HEK293T (cell line): Measurements from ENCODE around the gene RAET1G.
A peak's percentile ranks its signal among the peaks of the same experiment; 100 is the strongest.
"Not testable (repeated sequence)": the region's sequence is repeated elsewhere in the genome, so short reads cannot be mapped to it uniquely, and the experiment has no call there.

Source experiments
- CTCF ChIA-PET: fragments of 350-600 bp; formaldehyde crosslinking; extraction: SDS; loops from one replicate; lab custom pipeline; 2021; ENCODE audit warnings: antibody characterized with exemption, inconsistent platforms; lab: Yijun Ruan, JAX
- POLR2A ChIA-PET: fragments of 350-600 bp; formaldehyde crosslinking; extraction: SDS; loops from one replicate; lab custom pipeline; 2020; ENCODE audit warnings: antibody characterized with exemption, inconsistent platforms; lab: Yijun Ruan, JAX
- DNase-seq: peaks from one replicate; pipeline ENCODE4 v3.0.0; 2012; ENCODE audit warnings: mixed read lengths; ENCODE audit errors: extremely low spot score
- ARNT ChIP-seq: fragments of 450-650 bp; IDR thresholded peaks from 2 replicates; pipeline ENCODE4 v1.6.1; 2017; ENCODE audit warnings: mild to moderate bottlenecking
- CTBP1 ChIP-seq: fragments of 450-650 bp; IDR thresholded peaks from 2 replicates; pipeline ENCODE4 v1.6.1; 2016; ENCODE audit warnings: borderline replicate concordance
- FOXA1 ChIP-seq: fragments of 450-650 bp; IDR thresholded peaks from 2 replicates; pipeline ENCODE4 v1.6.1; 2016; ENCODE audit warnings: mild to moderate bottlenecking
- FOXK2 ChIP-seq: fragments of 450-650 bp; IDR thresholded peaks from 2 replicates; pipeline ENCODE4 v1.6.1; 2016; ENCODE audit warnings: mild to moderate bottlenecking
- FOXM1 ChIP-seq: fragments of 450-650 bp; IDR thresholded peaks from 2 replicates; pipeline ENCODE4 v1.6.1; 2017; ENCODE audit warnings: mild to moderate bottlenecking, borderline replicate concordance
- L3MBTL2 ChIP-seq: fragments of 450-650 bp; conservative IDR thresholded peaks from 2 replicates; pipeline ENCODE4 v1.6.1; 2016; ENCODE audit warnings: mild to moderate bottlenecking
- LEF1 ChIP-seq: fragments of 450-650 bp; IDR thresholded peaks from 2 replicates; pipeline ENCODE4 v1.6.1; 2017; ENCODE audit warnings: mild to moderate bottlenecking, borderline replicate concordance
- NFRKB ChIP-seq: fragments of 450-650 bp; IDR thresholded peaks from 2 replicates; pipeline ENCODE4 v1.6.1; 2016; ENCODE audit warnings: mild to moderate bottlenecking, moderate library complexity
- SP1 ChIP-seq: fragments of 450-650 bp; IDR thresholded peaks from 2 replicates; pipeline ENCODE4 v1.6.1; 2017
- TARDBP ChIP-seq: fragments of 450-650 bp; IDR thresholded peaks from 2 replicates; pipeline ENCODE4 v1.6.1; 2016
- ZNF384 ChIP-seq: fragments of 450-650 bp; IDR thresholded peaks from 2 replicates; pipeline ENCODE4 v1.6.1; 2016
- TF ChIP-seq, protein P1 (sequence below): fragments of 450-650 bp; IDR thresholded peaks from 2 replicates; pipeline ENCODE4 v1.6.1; 2016

RAET1G gene

DNA sequence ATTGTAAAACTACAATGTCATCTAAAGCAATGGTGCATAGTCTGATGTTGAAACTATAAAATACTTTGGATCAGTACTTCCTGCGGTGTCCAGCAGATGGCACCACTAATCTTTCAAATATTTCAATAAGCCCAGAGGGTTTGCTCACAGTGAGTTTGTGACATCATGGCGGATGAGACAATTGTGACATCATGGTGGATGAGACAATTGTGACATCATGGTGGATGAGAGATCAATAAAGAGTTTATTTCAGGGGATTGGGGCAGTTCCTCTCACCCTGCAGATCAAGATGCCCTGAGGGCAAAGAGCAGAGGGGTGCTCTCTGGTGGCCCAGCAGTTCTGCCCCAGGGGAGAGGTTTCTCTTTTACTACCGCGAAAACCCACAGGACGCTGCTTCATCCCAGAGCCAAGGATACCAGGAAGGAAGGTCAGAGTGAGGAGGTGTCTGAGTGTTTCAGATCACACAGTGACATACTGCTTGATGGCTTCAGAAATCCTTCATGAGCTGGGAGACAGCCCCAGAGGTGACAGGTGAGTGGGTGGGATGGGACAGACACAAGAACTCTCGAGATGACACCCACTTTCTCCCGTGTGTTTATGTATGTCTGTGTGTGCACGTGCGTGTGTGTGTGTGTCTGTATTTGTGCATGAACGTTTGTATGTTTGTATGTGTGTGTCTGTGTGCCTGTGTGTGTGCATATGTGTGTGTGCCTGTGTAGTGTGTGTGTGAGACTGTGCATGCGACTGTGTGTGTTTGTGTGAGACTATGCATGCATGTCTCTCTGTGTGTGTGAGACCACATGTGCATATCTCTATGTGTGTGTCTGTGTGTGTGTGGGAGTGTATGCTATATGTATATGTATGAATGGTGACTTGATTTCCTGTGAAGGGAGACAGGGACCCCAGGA is 11.6 kb upstream of the RAET1G start:
- peak; percentile 70 for DNase-seq
- TF ChIP-seq TARDBP (peak; percentile 97), FOXK2 (no peak), ZNF384 (no peak), CTBP1 (no peak), SP1 (no peak)
- ChIA-PET CTCF (interaction anchor here (1.0 kb wide), 1 partner anchor 82 kb away, joined by 3 read pairs; no protein-coding TSS in a partner anchor), POLR2A (interaction anchor here (0.7 kb wide), 1 partner anchor 82 kb away, joined by 3 read pairs; no protein-coding TSS in a partner anchor)

DNA sequence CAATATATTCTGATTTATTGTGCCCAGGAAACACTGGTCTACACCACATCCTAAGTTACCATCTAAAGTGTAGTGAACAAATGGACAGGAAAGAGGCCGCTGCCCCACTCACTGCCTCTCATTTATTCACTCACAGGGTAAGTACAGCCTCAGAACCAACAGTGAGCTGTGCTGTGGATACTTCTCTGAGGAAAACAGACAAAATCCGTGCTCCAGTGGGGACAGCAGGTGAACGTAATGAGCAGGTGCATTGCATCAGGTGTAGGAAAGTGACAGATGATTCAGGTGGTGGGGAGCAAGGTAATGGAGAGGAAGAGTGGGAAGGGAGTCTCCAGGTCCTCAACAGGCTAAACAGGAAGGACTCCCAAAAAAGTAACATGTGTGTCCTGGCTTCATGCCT is 10.5 kb upstream of the RAET1G start:
- DNase-seq: no peak
- TF ChIP-seq FOXK2: no peak
- ChIA-PET POLR2A (no interaction called here), CTCF (no interaction called here)

DNA sequence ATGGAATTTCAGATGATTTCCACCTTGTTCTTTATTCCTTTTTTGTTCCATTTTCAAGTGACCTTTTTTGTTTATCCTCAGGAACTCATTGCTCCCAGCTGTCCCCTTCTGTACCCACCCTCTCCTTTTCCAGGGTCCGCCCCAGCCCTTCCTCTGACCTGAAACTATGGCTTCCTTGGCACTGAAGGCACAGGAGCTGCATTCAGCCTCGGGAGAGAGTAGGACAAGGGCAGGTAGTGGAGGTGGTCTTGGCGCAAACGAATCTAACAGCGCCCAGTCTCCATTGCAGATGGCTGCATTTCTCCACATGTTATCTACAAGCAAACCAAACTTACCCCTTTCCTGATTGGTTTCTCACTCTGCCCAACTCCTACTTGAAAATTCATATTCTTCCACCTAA is 10.1 kb upstream of the RAET1G start:
- ChIA-PET POLR2A (no interaction called here), CTCF (interaction anchor here (0.5 kb wide), 1 partner anchor 132 kb away, joined by 3 read pairs; no protein-coding TSS in a partner anchor)
- DNase-seq: no peak
- no peak for TF ChIP-seq FOXA1
- no peak for TF ChIP-seq FOXK2
- TF ChIP-seq NFRKB: no peak

DNA sequence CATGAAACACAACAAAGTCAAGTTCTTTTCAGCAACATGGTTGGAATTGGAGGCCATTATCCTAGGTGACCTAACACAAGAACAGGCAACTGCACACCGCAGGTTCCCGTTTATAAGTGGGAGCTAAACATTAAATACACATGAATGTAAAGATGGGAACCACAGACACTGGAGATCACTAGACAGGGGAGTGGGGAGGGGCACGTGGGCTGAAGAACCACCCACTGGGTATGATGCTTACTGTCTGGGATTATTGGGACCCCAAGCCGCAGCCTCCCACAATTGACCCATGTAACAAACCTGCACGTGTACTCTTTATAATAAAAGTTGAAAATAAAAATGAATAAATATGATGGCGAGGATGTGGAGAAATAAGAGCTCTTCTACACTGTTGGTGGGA is 8.6 kb upstream of the RAET1G start:
- ChIA-PET POLR2A (no interaction called here), CTCF (interaction anchor here (0.9 kb wide), 1 partner anchor 85 kb away, joined by 3 read pairs; no protein-coding TSS in a partner anchor)
- TF ChIP-seq, protein P1, sequence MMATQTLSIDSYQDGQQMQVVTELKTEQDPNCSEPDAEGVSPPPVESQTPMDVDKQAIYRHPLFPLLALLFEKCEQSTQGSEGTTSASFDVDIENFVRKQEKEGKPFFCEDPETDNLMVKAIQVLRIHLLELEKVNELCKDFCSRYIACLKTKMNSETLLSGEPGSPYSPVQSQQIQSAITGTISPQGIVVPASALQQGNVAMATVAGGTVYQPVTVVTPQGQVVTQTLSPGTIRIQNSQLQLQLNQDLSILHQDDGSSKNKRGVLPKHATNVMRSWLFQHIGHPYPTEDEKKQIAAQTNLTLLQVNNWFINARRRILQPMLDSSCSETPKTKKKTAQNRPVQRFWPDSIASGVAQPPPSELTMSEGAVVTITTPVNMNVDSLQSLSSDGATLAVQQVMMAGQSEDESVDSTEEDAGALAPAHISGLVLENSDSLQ: no peak
- no peak for DNase-seq

DNA sequence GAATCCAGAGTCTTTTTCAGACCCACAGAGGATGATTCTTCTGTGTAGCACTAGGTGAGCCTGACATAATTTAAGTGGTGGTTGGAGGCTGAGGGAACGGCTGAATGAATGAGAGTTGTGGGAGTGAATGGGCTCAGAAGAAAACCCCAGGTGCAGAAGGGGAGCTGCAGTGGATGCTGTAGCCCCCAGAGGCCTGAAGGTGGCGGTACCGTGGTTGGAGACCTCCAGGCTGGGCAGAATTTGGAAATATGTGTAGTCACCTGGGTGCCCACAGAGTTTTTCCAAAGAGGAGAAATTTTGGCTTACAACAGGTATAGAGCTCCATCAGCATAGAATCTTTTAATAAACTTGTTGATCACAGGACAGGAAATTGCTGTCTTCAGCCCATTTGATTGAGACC is 6.5 kb upstream of the RAET1G start:
- TF ChIP-seq, protein P1: no peak
- peak; percentile 54 for DNase-seq
- ChIA-PET CTCF (interaction anchor here (0.5 kb wide), 1 partner anchor 489 kb away, joined by 3 read pairs; no protein-coding TSS in a partner anchor), POLR2A (no interaction called here)

DNA sequence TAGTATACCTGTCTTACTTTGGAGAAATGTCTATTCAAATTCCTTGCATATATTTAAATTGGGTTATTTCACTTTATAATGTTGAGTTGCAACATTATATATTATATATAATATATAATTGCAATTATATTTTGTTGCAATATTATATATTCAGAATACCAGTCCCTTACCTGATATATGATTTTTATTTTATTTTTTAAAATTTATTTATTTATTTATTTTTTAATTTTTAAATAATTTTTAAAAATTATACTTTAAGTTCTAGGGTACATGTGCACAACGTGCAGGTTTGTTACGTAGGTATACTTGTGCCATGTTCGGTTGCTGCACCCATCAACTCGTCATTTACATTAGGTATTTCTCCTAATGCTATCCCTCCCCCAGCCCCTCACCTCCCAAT is 4.1 kb upstream of the RAET1G start:
- DNase-seq, CTCF ChIA-PET, POLR2A ChIA-PET: not testable (repeated sequence)

DNA sequence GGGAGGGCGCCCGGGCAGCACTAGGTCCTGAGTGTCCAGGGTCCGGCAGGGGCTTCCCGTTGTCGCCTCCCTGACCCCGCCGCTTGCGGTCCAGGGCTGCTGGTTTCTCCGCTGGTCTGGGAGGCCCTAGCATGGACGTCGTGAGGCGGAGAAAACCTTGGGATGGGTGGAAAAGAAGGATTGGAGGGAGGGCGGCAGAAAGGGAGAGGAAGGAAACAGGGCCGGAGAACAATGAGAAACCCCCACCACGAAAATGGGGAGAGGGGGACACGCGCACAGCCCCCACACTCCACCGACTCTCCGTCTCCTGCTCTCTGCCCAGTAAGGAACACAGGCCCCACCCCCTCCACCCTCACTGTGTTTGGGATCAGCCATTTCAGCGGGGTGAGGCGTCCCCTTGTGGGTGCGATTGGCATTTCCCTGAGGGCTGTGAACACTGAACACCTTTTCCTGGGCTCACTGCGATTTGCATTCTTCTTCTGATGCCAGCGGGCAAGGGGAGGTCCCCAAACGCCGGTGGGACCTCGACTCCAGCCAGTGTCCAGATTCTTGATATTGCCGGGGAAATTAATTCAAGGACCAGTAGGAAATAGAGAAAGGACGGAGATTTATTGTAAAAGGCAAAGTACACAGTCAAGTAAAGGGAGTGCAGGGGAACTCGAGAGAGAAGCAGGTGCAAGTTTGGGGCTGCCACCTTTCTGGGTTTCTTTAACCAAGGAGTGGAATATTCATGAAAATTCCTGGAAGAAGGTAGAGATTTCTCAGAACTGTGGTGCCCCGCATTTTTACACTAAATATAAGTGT is 3.3 kb upstream of the RAET1G start:
- ChIA-PET POLR2A (no interaction called here), CTCF (interaction anchor here (1.1 kb wide), 1 partner anchor 68 kb away, joined by 3 read pairs; no protein-coding TSS in a partner anchor)
- TF ChIP-seq FOXK2 (no peak), FOXM1 (no peak)
- peak; percentile 72 for DNase-seq

DNA sequence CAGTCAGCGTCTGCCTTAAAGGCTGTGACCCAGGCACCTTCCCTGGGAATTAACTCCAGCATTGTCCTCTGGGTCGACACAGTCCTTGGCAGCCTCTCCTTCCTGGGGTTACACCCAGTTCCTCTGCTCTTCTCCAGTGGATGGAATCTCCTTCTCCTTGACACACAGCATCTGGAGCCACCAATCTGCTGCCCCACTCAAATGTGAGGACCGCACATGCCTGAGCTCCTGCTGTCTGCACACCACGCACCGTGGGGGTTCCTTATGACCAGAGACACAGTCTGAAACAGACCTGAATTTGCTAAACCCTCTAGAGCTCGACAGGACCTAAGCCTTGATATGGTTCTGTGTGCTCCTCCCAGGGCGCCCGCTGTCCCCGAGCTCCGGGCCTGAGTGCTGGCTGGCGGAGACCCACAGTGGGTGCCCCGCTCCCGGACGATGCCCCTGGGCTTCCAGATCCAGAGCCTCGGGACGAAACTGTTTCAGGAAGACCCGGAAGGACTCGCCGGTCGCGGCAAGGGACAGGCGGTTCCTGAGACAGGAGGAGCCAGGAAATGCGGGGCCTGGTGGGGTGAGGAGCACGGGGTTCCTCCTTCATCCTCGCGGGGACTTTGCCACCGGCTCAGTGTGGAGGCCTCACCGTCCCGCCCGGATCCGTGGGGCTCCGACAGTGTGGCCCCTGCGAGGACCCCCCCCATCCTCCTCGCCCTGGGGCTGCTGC is 2.5 kb upstream of the RAET1G start:
- ChIA-PET POLR2A (no interaction called here), CTCF (interaction anchor here (0.7 to 1.6 kb wide), 3 partner anchors 67 to 89 kb away, joined by 3 to 6 read pairs (median 3); no protein-coding TSS in a partner anchor)
- no peak for DNase-seq
- no peak for TF ChIP-seq NFRKB
- TF ChIP-seq ARNT: no peak
- TF ChIP-seq FOXK2: no peak
- no peak for TF ChIP-seq SP1
- no peak for TF ChIP-seq CTBP1
- no peak for TF ChIP-seq LEF1
- no peak for TF ChIP-seq TARDBP
- TF ChIP-seq FOXA1: no peak

DNA sequence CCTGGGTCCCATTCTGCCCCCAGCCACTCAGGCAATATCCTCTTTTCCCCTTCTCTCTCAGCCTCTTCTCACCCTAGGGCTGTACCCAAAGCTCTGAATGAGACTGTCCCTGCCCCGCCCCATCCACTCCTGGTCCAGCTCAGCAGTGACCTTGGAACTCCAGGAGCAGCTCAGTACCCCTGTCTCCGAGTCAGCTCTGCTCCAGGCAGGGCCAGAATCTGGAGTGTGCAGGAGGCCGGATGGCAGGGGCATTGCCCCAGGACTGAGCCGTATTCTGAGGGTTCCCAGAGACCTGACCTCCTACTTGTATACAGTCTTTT is 2.0 kb upstream of the RAET1G start:
- no peak for TF ChIP-seq FOXK2
- TF ChIP-seq ARNT: no peak
- no peak for TF ChIP-seq L3MBTL2
- TF ChIP-seq SP1: no peak
- TF ChIP-seq CTBP1: no peak
- ChIA-PET CTCF (interaction anchor here (0.7 to 1.9 kb wide), 5 partner anchors 26 to 89 kb away, joined by 3 to 7 read pairs (median 4); no protein-coding TSS in a partner anchor), POLR2A (no interaction called here)
- DNase-seq: no peak
